ENCODE measurements around the gene NOP10.
A peak's percentile ranks its signal among the peaks of the same experiment; 100 is the strongest.
"Not testable (repeated sequence)": the region's sequence is repeated elsewhere in the genome, so short reads cannot be mapped to it uniquely, and the experiment has no call there.

Gene NOP10

GRCh38 chr15:34358948-34359347 lies 16.0 kb upstream of the NOP10 start:
- DNase-seq (ENCODE audit: low read depth), result no peak

DNA sequence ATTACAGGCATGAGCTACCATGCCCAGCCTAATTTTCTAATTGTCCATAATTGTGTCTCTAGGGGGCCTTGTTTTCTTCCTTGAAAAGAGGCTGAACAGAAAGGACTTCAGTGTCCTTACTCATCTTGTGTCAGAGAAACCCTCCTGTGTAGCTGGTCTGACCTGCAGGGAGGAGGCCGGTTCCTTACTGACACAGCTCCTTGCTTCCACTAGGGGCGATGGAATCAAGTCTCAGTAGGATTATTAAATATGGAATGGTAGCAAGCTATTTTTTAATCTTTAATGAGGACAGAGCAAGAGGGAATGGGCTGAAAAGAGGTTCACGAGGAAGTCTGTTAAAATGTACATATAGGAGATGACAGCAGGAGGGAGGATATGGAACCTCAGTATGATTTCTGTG lies 15.4 kb upstream of the NOP10 start:
- no peak for DNase-seq (ENCODE audit: low read depth)

DNA sequence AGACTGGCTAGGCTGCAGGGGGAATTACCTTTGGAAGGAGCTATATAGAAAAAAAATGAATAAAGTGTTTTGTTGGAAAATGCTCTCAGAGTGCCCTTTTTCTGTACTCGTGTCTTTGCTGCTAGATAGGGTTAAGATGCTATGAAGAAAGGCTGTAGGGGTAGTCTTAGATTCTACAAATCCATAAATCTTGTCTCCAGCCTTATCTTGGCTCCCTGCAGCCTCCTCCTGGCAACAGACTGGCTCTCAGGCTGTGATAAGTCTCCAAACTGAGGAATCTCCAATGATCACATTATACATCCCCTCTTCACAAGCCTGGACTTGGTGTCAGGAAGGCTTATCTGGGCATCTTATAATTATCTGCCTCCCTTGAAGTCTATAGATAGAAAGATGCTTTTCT lies 14.7 kb upstream of the NOP10 start:
- no peak for DNase-seq (ENCODE audit: low read depth)

GRCh38 chr15:34355241-34355640 lies 12.3 kb upstream of the NOP10 start:
- no peak for DNase-seq (ENCODE audit: low read depth)

GRCh38 chr15:34354286-34354685 lies 11.3 kb upstream of the NOP10 start:
- DNase-seq (ENCODE audit: low read depth), result no peak

DNA sequence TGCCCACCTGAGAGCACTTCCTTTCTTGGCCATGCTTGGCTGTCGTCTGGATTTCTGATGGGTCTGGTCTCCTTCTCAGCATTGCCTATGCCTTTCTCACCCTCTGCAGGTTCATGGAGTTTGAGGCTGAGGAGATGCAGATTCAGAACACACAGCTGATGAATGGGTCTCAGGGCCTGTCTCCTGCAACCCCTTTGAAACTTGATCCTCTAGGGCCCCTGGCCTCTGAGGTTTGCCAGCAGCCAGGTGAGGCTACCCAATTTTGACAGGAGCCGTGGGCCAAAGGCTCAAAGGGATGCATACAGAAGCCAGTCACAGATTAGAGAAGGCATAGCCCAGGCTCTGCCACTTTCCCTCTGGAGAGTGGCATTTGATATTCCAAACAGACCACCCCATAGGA lies 10.7 kb upstream of the NOP10 start:
- no peak for DNase-seq (ENCODE audit: low read depth)

- DNase-seq (ENCODE audit: low read depth), result not testable (repeated sequence)
Observed at GRCh38 chr15:34352996-34353395, 10.1 kb upstream of the NOP10 start.

- no peak for DNase-seq (ENCODE audit: low read depth)
Observed at GRCh38 chr15:34349769-34350168, 6.8 kb upstream of the NOP10 start.

DNA sequence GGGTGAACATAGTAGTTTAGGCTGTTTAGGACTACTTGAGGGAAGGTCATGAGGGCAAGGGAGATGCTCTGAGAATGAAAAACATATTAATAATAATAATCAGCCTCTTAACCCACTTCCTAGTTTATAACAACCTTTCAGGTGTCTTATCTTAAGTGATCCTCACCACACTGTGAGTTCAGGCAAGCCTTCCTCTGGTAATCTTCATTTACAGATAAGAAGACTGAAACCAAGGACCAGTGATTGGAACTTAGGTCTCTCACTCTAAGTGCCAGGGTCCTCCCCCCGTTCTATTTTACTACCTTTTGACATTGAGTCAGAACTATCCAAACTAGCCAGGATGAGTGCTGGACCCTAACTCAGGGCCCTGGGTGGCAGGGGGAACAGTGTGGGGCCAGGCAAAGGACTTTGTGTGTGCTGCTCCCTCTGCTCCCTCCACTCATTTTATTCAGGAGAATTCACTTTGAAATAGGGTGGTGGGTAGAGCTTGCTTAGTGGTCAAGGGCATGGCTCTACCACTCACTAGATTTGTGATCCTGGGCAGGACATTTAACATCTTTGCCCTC lies 5.9 kb upstream of the NOP10 start:
- no peak for DNase-seq (ENCODE audit: low read depth)

DNA sequence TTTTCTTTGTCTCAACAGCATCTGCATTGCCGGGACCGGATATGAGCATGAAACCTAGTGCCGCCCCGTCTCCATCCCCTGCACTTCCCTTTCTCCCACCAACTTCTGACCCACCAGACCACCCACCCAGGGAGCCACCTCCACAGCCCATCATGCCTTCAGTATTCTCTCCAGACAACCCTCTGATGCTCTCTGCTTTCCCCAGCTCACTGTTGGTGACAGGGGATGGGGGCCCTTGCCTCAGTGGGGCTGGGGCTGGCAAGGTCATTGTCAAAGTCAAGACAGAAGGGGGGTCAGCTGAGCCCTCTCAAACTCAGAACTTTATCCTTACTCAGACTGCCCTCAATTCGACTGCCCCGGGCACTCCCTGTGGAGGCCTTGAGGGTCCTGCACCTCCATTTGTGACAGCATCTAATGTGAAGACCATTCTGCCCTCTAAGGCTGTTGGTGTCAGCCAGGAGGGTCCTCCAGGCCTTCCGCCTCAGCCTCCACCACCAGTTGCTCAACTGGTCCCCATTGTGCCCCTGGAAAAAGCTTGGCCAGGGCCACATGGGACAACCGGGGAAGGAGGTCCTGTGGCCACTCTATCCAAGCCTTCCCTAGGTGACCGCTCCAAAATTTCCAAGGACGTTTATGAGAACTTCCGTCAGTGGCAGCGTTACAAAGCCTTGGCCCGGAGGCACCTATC lies 5.2 kb upstream of the NOP10 start:
- DNase-seq (ENCODE audit: low read depth), result no peak

DNA sequence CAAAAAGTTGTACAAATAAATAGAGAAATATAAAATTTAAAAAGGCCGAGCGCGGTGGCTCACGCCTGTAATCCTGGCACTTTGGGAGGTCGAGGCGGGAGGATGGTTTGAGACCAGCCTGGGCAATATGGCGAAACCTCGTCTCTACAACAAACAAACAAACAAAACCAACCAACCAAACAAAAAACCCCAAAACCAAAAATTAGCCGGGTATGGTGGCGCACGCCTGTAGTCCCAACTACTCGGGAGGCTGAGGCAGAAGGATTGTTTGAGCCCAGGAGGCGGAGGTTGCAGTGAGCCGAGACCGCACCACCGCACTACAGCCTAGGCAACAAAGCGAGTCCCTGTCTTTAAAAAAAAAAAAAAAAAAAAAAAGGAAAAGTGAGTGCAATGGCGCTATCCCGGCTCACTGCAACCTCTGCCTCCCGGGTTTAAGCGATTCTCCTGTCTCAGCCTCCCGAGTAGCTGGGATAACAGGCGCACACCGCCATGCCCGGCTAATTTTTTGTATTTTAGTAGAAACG lies 661 bp downstream of the NOP10 start:
- not testable (repeated sequence) for DNase-seq (ENCODE audit: low read depth)

DNA sequence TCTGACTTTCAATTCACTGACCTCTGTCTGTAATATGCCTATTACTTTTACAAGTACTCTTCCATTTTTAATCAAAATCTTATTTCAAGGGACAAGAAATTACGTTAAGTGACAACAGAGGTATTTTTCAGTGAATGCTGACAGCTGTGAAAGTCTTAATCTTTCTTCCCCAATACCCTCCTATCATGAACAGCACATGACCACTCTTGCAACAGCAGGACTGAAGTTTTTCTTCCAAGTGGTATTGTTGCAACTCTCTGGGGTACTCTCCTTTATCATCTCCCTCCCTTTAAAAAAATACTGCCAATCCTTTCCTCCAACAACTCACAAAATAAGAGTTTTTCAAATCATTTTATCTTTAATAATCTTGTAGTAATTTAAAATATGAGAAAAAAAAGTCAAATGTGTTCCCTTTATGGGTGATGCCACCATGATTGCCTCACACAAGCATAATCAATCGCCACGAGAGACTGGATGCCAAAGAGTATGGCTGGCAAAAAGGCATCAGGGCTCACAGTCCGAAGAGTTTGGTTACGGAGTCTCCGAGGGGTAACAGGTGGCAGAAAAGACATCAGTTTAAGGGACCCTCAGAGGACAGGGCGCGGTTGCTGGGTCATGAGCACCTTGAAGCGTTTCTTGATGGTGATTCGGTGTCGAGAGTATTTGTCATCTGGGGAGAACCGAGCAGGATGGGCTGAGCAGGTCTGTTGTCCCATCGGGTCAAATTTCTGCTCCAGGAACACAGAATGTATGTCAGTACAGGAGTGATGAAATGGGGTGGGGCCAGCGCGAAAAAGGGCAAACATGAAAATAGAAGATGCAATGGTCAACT lies 1.3 kb downstream of the NOP10 start:
- no peak for DNase-seq (ENCODE audit: low read depth)

DNA sequence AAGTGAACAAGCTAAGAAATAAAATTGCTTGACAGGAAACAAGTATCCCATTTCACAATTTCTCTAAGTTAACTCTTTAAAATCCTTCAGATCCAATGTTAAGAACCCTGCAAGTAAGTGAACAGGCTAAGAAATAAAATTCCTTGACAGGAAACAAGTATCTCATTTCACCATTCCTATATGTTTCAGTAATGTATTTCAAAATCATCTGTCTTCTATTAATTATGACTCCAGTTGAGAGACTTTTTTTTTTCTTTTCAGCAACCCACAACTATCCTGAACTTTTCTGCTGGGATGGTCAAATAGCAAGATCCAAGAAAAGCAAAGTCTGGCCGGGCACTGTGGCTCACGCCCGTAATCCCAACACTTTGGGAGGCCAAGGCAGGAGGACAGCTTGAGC lies 3.0 kb downstream of the NOP10 start:
- no peak for DNase-seq (ENCODE audit: low read depth)

GRCh38 chr15:34338347-34338746 lies 4.6 kb downstream of the NOP10 start:
- no peak for DNase-seq (ENCODE audit: low read depth)

- DNase-seq (ENCODE audit: low read depth), result peak; percentile 86
Observed at GRCh38 chr15:34337557-34338306, 5.2 kb downstream of the NOP10 start, which contains the start of gene SLC12A6. Gene SLC12A6 (minus strand): TSS chr15:34337781. CDS start chr15:34336680, 1,101 bp downstream.

- DNase-seq (ENCODE audit: low read depth), result no peak
Observed at GRCh38 chr15:34336991-34337556, 5.9 kb downstream of the NOP10 start.

GRCh38 chr15:34336231-34336990 lies 6.5 kb downstream of the NOP10 start:
- no peak for DNase-seq (ENCODE audit: low read depth)

- no peak for DNase-seq (ENCODE audit: low read depth)
Observed at GRCh38 chr15:34335176-34336032, 7.5 kb downstream of the NOP10 start.

DNA sequence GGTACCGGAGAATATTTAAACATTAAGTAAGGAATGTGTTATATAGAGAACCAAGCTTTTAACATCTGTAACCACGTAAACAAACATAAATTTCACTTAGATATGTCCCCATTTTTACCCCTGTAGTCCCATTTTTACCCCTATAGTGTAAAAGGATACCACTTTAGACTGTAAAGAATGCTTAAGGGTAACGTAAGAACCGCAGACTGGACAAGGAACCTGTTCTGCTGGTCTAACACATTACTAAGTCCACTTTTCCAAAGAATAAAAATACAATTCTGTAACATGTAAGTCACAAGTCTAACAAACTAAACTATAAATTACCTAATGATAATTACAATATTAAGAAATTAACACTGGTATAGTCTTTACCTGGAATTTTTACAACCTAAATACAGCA lies 8.3 kb downstream of the NOP10 start:
- no peak for DNase-seq (ENCODE audit: low read depth)

DNA sequence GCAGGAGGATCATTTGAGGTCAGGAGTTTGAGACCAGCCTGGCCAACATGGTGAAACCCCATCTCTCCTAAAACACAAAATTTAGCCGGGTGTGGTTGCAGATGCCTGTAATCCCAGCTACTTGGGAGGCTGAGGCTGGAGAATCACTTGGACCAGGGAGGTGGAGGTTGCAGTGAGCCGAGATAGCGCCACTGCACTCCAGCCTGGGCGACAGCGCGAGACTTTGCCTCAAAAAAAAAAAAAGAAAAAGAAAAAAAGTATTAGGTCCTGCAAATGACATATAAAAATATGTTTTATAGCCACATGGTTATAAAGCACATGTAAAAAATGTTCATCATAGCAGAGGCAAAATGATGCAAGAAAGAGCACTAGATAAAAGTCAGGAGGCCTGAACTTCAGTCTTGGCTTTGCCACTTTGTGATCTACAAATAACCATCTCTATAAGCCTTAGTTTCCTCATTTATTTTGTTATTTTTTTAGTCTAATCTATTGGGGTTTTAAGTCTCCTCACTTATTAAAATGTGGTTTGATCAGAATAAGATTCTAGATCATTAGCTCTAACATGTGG lies 10.3 kb downstream of the NOP10 start:
- DNase-seq (ENCODE audit: low read depth), result no peak

Measured in activated T-cell treated with anti-CD3 and anti-CD28 coated beads for 1 hour (primary cell).